WTC11 (cell line): Measurements from ENCODE around the gene RNASE7. TPM values are rescaled to one million over a fixed set of nuclear protein-coding genes. Genes with fewer than 3 reads are reported as not detected.
A peak's percentile ranks its signal among the peaks of the same experiment; 100 is the strongest.

Source experiments
- ATAC-seq: fragments of 200-7000 bp; cut with Tn5 transposase; 2 replicates; pipeline ENCODE4 v1.10.0; 2021; ENCODE audit warnings: mild to moderate bottlenecking, moderate library complexity
- CTCF ChIA-PET: fragments of 300-600 bp; sonication (Branson Sonifier 250); formaldehyde crosslinking; loops from one replicate; lab custom pipeline; 2021; ENCODE audit warnings: antibody characterized with exemption; lab: Charles Lee
- POLR2A ChIA-PET: fragments of 350-600 bp; sonication (Branson Sonifier 250); formaldehyde crosslinking; loops from one replicate; lab custom pipeline; 2021; ENCODE audit warnings: antibody characterized with exemption; lab: Charles Lee
- DNase-seq: peaks from one replicate; pipeline ENCODE4 v3.0.0; 2021; ENCODE audit warnings: low spot score
- H3K27ac Mint-ChIP-seq: 2 replicates; pipeline ENCODE4 v1.8.0; 2021; ENCODE audit warnings: mixed read lengths
- H3K27me3 Mint-ChIP-seq: 2 replicates; pipeline ENCODE4 v1.8.0; 2021; ENCODE audit warnings: low read depth, mild to moderate bottlenecking, moderate library complexity, mixed read lengths
- H3K36me3 Mint-ChIP-seq: 2 replicates; pipeline ENCODE4 v1.8.0; 2021; ENCODE audit warnings: mixed read lengths
- H3K4me1 Mint-ChIP-seq: 2 replicates; pipeline ENCODE4 v1.8.0; 2022; ENCODE audit warnings: mixed read lengths
- H3K4me3 Mint-ChIP-seq: 2 replicates; pipeline ENCODE4 v1.8.0; 2021; ENCODE audit warnings: mild to moderate bottlenecking, moderate library complexity, mixed read lengths
- H3K9me3 Mint-ChIP-seq: 2 replicates; pipeline ENCODE4 v1.8.0; 2021; ENCODE audit warnings: mixed read lengths
- MXD4 ChIP-seq: fragments of 250-450 bp; sonication (Bioruptor Pico); IDR thresholded peaks from 2 replicates; pipeline ENCODE4 v1.8.0; 2021; ENCODE audit warnings: mild to moderate bottlenecking, moderate library complexity, borderline replicate concordance
- NR3C1 ChIP-seq: sonication (generic); formaldehyde crosslinking; conservative IDR thresholded peaks from 2 replicates; pipeline ENCODE4 v1.8.1; 2023; ENCODE audit warnings: low read depth, mild to moderate bottlenecking, missing genetic modification reagents
- RELA ChIP-seq: sonication (generic); formaldehyde crosslinking; IDR thresholded peaks from 2 replicates; pipeline ENCODE4 v1.8.1; 2022; ENCODE audit warnings: missing genetic modification reagents, mild to moderate bottlenecking, borderline replicate concordance
- SOX15 ChIP-seq: fragments of 250-450 bp; sonication (Bioruptor Pico); IDR thresholded peaks from 2 replicates; pipeline ENCODE4 v1.9.0; 2021; ENCODE audit warnings: mild to moderate bottlenecking
- TCF7 ChIP-seq: sonication (generic); formaldehyde crosslinking; IDR thresholded peaks from 2 replicates; pipeline ENCODE4 v1.8.0; 2022; ENCODE audit warnings: mild to moderate bottlenecking, low read depth, missing genetic modification reagents, moderate library complexity
- total RNA-seq: library from RNA; stranded (reverse); gene quantifications from 3 replicates; pipeline ENCODE4 v1.2.3, GENCODE V29; 2021
- TF ChIP-seq, protein P1 (sequence below): fragments of 250-450 bp; sonication (Bioruptor Pico); conservative IDR thresholded peaks from 2 replicates; pipeline ENCODE4 v1.9.0; 2021; ENCODE audit warnings: mild to moderate bottlenecking
- TF ChIP-seq, protein P2 (sequence below): sonication (generic); formaldehyde crosslinking; conservative IDR thresholded peaks from 2 replicates; pipeline ENCODE4 v1.8.1; 2023; ENCODE audit warnings: mild to moderate bottlenecking, low read depth, missing genetic modification reagents, moderate library complexity
- TF ChIP-seq, protein P3 (sequence below): fragments of 200-600 bp; IDR thresholded peaks from 2 replicates; pipeline ENCODE4 v1.8.0; 2022; ENCODE audit warnings: antibody characterized with exemption
- TF ChIP-seq, protein P4 (sequence below): sonication (generic); formaldehyde crosslinking; IDR thresholded peaks from 2 replicates; pipeline ENCODE4 v1.8.0; 2023; ENCODE audit warnings: missing genetic modification reagents, mild to moderate bottlenecking, borderline replicate concordance
- TF ChIP-seq, protein P5 (sequence below): sonication (generic); formaldehyde crosslinking; IDR thresholded peaks from 2 replicates; pipeline ENCODE4 v1.8.0; 2022; ENCODE audit warnings: mild to moderate bottlenecking, missing genetic modification reagents
- TF ChIP-seq, protein P6 (sequence below): sonication (generic); formaldehyde crosslinking; IDR thresholded peaks from 2 replicates; pipeline ENCODE4 v1.8.1; 2023; ENCODE audit warnings: mild to moderate bottlenecking, missing genetic modification reagents, borderline replicate concordance

RNASE7 gene
- total RNA-seq, 1 experiment from 2014 or later: not detected

DNA sequence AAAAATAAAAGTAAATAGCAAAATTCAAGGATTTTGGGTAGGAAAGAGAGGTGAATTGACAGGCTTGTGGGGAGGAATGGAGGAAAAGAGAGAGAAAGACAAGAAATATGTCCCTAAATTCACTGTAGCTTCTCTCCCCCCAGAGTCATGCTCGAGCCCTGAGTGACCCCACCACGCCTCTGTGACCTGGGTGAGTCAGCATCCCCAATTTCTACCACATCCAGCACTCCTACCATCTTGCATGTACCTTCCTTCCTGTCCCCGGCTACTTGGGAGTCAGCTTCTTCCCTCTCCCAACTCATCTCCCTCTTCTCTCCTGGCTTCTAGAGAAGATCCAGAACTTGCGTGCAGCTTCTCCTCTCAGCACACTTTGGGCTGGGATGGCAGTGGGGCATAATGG is 46.5 kb downstream of the RNASE7 start (continued):
- TF ChIP-seq, protein P1, sequence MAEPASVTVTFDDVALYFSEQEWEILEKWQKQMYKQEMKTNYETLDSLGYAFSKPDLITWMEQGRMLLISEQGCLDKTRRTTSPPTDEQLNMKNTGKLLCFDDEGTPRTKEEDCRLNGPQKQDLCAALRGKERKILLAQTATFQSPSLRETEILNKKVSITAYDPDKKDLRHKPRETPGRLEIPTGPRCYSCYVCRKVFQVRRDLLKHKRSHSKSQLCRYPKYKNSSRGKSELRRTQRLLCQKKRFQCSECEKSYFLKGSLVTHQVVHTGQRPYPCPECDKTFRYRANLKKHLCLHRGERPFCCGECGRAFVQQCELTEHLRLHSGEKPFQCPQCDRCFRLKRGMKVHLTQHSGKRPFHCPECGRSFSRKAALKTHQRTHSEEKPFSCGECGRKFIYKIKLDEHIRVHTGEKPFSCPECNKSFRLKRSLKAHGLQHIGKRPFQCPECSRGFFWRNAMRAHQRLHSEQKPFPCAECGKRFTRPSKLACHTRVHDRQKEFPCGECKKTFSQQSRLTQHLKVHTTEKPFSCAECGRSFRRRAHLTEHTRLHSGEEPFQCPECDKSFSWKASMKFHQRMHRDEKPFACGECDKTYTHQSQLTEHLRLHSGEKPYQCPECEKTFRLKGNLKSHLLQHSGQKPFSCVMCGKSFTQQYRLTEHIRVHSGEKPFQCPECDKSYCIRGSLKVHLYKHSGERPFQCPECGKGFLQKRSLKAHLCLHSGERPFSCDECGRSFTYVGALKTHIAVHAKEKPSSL (CRISPR knock-in tag): no peak
- TF ChIP-seq RELA (CRISPR knock-in tag): no peak
- TF ChIP-seq, protein P2, sequence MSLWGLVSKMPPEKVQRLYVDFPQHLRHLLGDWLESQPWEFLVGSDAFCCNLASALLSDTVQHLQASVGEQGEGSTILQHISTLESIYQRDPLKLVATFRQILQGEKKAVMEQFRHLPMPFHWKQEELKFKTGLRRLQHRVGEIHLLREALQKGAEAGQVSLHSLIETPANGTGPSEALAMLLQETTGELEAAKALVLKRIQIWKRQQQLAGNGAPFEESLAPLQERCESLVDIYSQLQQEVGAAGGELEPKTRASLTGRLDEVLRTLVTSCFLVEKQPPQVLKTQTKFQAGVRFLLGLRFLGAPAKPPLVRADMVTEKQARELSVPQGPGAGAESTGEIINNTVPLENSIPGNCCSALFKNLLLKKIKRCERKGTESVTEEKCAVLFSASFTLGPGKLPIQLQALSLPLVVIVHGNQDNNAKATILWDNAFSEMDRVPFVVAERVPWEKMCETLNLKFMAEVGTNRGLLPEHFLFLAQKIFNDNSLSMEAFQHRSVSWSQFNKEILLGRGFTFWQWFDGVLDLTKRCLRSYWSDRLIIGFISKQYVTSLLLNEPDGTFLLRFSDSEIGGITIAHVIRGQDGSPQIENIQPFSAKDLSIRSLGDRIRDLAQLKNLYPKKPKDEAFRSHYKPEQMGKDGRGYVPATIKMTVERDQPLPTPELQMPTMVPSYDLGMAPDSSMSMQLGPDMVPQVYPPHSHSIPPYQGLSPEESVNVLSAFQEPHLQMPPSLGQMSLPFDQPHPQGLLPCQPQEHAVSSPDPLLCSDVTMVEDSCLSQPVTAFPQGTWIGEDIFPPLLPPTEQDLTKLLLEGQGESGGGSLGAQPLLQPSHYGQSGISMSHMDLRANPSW: no peak

DNA sequence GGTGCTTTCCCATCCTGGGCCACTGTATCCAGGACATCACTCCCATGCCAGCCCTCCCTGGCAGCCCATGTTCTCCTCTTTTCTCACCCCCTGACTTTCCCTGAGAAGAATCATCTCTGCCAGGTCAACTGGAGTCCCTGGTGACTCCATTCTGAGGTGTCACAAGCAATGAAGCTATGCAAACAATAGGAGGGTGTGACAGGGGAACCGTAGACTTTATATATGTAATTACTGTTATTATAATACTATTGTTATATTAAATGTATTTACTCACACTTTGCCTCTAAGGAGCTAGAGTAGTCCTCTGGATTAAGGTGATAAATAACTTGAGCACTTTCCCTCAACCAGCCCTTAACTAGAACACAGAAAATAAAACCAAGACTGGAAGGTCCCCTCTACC is 47.1 kb downstream of the RNASE7 start:
- no peak for DNase-seq
- peaks cover 65% of the 10 kb centered on the region for H3K36me3 Mint-ChIP-seq
- H3K4me3 Mint-ChIP-seq: no peak overlapping the region
- H3K27me3 Mint-ChIP-seq: no peaks in the 10 kb centered on the region
- peak overlapping the region; percentile 4; the same call in 1 of the 2 replicates for H3K27ac Mint-ChIP-seq
- ChIA-PET POLR2A (interaction anchor here (1.6 to 1.7 kb wide), 2 partner anchors 15 to 18 kb away, joined by 5 to 13 read pairs; partner anchors contain the start of gene ARHGEF40), CTCF (interaction anchor here (1.3 to 7.9 kb wide), 9 partner anchors 9 to 78 kb away, joined by 4 to 132 read pairs (median 10); partner anchors contain the start of genes ARHGEF40 and ZNF219)
- peaks cover 44% of the 10 kb centered on the region for H3K4me1 Mint-ChIP-seq
- H3K9me3 Mint-ChIP-seq: no peaks in the 10 kb centered on the region
- TF ChIP-seq, protein P2: no peak
- TF ChIP-seq NR3C1 (CRISPR knock-in tag) (no peak), SOX15 (CRISPR knock-in tag) (no peak)
- TF ChIP-seq, protein P3, sequence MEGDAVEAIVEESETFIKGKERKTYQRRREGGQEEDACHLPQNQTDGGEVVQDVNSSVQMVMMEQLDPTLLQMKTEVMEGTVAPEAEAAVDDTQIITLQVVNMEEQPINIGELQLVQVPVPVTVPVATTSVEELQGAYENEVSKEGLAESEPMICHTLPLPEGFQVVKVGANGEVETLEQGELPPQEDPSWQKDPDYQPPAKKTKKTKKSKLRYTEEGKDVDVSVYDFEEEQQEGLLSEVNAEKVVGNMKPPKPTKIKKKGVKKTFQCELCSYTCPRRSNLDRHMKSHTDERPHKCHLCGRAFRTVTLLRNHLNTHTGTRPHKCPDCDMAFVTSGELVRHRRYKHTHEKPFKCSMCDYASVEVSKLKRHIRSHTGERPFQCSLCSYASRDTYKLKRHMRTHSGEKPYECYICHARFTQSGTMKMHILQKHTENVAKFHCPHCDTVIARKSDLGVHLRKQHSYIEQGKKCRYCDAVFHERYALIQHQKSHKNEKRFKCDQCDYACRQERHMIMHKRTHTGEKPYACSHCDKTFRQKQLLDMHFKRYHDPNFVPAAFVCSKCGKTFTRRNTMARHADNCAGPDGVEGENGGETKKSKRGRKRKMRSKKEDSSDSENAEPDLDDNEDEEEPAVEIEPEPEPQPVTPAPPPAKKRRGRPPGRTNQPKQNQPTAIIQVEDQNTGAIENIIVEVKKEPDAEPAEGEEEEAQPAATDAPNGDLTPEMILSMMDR: no peak
- TF ChIP-seq, protein P4, sequence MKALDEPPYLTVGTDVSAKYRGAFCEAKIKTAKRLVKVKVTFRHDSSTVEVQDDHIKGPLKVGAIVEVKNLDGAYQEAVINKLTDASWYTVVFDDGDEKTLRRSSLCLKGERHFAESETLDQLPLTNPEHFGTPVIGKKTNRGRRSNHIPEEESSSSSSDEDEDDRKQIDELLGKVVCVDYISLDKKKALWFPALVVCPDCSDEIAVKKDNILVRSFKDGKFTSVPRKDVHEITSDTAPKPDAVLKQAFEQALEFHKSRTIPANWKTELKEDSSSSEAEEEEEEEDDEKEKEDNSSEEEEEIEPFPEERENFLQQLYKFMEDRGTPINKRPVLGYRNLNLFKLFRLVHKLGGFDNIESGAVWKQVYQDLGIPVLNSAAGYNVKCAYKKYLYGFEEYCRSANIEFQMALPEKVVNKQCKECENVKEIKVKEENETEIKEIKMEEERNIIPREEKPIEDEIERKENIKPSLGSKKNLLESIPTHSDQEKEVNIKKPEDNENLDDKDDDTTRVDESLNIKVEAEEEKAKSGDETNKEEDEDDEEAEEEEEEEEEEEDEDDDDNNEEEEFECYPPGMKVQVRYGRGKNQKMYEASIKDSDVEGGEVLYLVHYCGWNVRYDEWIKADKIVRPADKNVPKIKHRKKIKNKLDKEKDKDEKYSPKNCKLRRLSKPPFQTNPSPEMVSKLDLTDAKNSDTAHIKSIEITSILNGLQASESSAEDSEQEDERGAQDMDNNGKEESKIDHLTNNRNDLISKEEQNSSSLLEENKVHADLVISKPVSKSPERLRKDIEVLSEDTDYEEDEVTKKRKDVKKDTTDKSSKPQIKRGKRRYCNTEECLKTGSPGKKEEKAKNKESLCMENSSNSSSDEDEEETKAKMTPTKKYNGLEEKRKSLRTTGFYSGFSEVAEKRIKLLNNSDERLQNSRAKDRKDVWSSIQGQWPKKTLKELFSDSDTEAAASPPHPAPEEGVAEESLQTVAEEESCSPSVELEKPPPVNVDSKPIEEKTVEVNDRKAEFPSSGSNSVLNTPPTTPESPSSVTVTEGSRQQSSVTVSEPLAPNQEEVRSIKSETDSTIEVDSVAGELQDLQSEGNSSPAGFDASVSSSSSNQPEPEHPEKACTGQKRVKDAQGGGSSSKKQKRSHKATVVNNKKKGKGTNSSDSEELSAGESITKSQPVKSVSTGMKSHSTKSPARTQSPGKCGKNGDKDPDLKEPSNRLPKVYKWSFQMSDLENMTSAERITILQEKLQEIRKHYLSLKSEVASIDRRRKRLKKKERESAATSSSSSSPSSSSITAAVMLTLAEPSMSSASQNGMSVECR: no peak
- no peak for ATAC-seq

DNA sequence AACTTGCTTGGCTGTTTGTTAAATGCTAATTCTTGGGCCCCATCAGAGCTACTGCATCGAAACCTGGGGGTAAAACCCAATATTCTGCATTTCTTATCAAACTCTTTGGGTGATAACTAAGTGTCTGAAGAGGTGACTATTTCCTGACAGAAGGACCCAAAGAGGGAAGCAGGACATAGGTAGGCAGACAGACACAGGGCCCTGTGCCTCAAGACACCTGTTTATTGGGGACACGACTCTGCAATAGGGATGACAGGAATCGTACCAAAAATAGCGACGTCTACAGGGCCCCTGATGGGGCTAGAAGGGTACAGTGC is 47.7 kb downstream of the RNASE7 start:
- Mint-ChIP-seq H3K36me3 (peaks cover 60% of the 10 kb centered on the region), H3K27ac (no peak overlapping the region), H3K4me1 (peaks cover 47% of the 10 kb centered on the region), H3K27me3 (no peaks in the 10 kb centered on the region), H3K9me3 (no peaks in the 10 kb centered on the region), H3K4me3 (no peak overlapping the region)
- POLR2A ChIA-PET: interaction anchor here (1.0 to 1.7 kb wide), 5 partner anchors 13 to 75 kb away, joined by 3 to 13 read pairs (median 5); partner anchors contain the start of gene ARHGEF40
- ATAC-seq (no peak), DNase-seq (no peak)
- CTCF ChIA-PET: interaction anchor here (1.0 to 7.9 kb wide), 20 partner anchors 8 to 294 kb away, joined by 4 to 132 read pairs (median 6); partner anchors contain the start of genes ARHGEF40, SUPT16H, TMEM253 and ZNF219
- no peak for TF ChIP-seq TCF7
- TF ChIP-seq, protein P5, sequence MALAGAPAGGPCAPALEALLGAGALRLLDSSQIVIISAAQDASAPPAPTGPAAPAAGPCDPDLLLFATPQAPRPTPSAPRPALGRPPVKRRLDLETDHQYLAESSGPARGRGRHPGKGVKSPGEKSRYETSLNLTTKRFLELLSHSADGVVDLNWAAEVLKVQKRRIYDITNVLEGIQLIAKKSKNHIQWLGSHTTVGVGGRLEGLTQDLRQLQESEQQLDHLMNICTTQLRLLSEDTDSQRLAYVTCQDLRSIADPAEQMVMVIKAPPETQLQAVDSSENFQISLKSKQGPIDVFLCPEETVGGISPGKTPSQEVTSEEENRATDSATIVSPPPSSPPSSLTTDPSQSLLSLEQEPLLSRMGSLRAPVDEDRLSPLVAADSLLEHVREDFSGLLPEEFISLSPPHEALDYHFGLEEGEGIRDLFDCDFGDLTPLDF (CRISPR knock-in tag): no peak
- TF ChIP-seq MXD4 (CRISPR knock-in tag): no peak
- TF ChIP-seq, protein P6, sequence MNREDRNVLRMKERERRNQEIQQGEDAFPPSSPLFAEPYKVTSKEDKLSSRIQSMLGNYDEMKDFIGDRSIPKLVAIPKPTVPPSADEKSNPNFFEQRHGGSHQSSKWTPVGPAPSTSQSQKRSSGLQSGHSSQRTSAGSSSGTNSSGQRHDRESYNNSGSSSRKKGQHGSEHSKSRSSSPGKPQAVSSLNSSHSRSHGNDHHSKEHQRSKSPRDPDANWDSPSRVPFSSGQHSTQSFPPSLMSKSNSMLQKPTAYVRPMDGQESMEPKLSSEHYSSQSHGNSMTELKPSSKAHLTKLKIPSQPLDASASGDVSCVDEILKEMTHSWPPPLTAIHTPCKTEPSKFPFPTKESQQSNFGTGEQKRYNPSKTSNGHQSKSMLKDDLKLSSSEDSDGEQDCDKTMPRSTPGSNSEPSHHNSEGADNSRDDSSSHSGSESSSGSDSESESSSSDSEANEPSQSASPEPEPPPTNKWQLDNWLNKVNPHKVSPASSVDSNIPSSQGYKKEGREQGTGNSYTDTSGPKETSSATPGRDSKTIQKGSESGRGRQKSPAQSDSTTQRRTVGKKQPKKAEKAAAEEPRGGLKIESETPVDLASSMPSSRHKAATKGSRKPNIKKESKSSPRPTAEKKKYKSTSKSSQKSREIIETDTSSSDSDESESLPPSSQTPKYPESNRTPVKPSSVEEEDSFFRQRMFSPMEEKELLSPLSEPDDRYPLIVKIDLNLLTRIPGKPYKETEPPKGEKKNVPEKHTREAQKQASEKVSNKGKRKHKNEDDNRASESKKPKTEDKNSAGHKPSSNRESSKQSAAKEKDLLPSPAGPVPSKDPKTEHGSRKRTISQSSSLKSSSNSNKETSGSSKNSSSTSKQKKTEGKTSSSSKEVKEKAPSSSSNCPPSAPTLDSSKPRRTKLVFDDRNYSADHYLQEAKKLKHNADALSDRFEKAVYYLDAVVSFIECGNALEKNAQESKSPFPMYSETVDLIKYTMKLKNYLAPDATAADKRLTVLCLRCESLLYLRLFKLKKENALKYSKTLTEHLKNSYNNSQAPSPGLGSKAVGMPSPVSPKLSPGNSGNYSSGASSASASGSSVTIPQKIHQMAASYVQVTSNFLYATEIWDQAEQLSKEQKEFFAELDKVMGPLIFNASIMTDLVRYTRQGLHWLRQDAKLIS (CRISPR knock-in tag): no peak
